PC-9 (cell line): ENCODE results near the gene UCN2. TPM values are rescaled to one million over a fixed set of nuclear protein-coding genes. Genes with fewer than 3 reads are reported as not detected.

Experiments used
- BruUV-seq: library from RNA; stranded (reverse); fragments of 400-500 nt; replicated peaks from 2 replicates; lab custom pipeline; 2021; lab: Mats Ljungman, UMichigan
- CTCF ChIA-PET: fragments of 300-600 bp; sonication (Branson Sonifier 250); formaldehyde crosslinking; loops from one replicate; lab custom pipeline; 2022; ENCODE audit warnings: antibody characterized with exemption; lab: Charles Lee
- POLR2A ChIA-PET: fragments of 300-600 bp; sonication (Branson Sonifier 250); formaldehyde crosslinking; loops from one replicate; lab custom pipeline; 2022; ENCODE audit warnings: antibody characterized with exemption; ENCODE audit not compliant: unreplicated experiment; lab: Charles Lee
- DNase-seq, 2 experiments: peaks; one replicate each; pipeline versions ENCODE4 v3.0.0 to v3.0.0-alpha.2; 2015 to 2022; ENCODE audit warnings: mixed read lengths in 1 of 2
- H2AFZ ChIP-seq: fragments of 200-600 bp; sonication (generic); 2 replicates; pipeline ENCODE4 v1.8.1; 2017; ENCODE audit warnings: antibody characterized with exemption
- H3F3A ChIP-seq: fragments of 200-600 bp; sonication (generic); 2 replicates; pipeline ENCODE4 v1.8.1; 2017; ENCODE audit warnings: antibody characterized with exemption, mild to moderate bottlenecking, low read depth; ENCODE audit not compliant: insufficient read depth
- H3K27ac ChIP-seq: fragments of 200-600 bp; sonication (generic); 2 replicates; pipeline ENCODE4 v1.6.1; 2016; ENCODE audit warnings: mixed run types
- H3K27me3 ChIP-seq: fragments of 200-600 bp; sonication (generic); 2 replicates; pipeline ENCODE4 v1.6.1; 2016; ENCODE audit warnings: low read depth, mixed run types; ENCODE audit not compliant: insufficient read depth
- H3K36me3 ChIP-seq: fragments of 200-600 bp; sonication (generic); 2 replicates; pipeline ENCODE4 v1.6.1; 2016; ENCODE audit warnings: low read depth, mixed run types
- H3K4me1 ChIP-seq: fragments of 200-600 bp; sonication (generic); replicated peaks from 2 replicates; pipeline ENCODE4 v1.6.1; 2016; ENCODE audit warnings: mixed run types; ENCODE audit not compliant: insufficient read depth
- H3K4me2 ChIP-seq: fragments of 200-600 bp; sonication (generic); 2 replicates; pipeline ENCODE4 v1.6.1; 2017; ENCODE audit warnings: mixed run types
- H3K4me3 ChIP-seq: fragments of 200-600 bp; sonication (generic); 2 replicates; pipeline ENCODE4 v1.6.1; 2016; ENCODE audit warnings: mixed run types
- H3K79me2 ChIP-seq: fragments of 200-600 bp; sonication (generic); 2 replicates; pipeline ENCODE4 v1.6.1; 2017; ENCODE audit warnings: low read depth, mixed run types
- H3K9me2 ChIP-seq: fragments of 200-600 bp; sonication (generic); 2 replicates; pipeline ENCODE4 v1.8.1; 2017; ENCODE audit warnings: mild to moderate bottlenecking; ENCODE audit not compliant: insufficient read depth
- H3K9me3 ChIP-seq: fragments of 200-600 bp; sonication (generic); 2 replicates; pipeline ENCODE4 v1.8.1; 2016; ENCODE audit warnings: low read depth; ENCODE audit not compliant: insufficient read depth
- H4K20me1 ChIP-seq: fragments of 200-600 bp; sonication (generic); 2 replicates; pipeline ENCODE4 v1.8.1; 2017; ENCODE audit not compliant: insufficient read depth
- EZH2 ChIP-seq: fragments of 200-600 bp; sonication (generic); IDR thresholded peaks from 2 replicates; pipeline ENCODE4 v1.8.0; 2017; ENCODE audit warnings: antibody characterized with exemption, low read depth
- intact Hi-C: fragments of 100-400 bp; cut with micrococcal nuclease; formaldehyde crosslinking; loops from one replicate; pipeline ENCODE4 v1.10.0; 2022; ENCODE audit not compliant: unreplicated experiment
- total RNA-seq: library from RNA; stranded (reverse); gene quantifications from 2 replicates; pipeline ENCODE4 v1.2.3, GENCODE V29; 2021
- TF ChIP-seq, protein P1 (sequence below): fragments of 200-600 bp; sonication (generic); conservative IDR thresholded peaks from 2 replicates; pipeline ENCODE4 v1.6.1; 2017; ENCODE audit warnings: mixed run types, antibody characterized with exemption, mild to moderate bottlenecking, moderate library complexity

The UCN2 gene
- total RNA-seq, 1 experiment from 2014 or later, result 2.8 TPM

DNA sequence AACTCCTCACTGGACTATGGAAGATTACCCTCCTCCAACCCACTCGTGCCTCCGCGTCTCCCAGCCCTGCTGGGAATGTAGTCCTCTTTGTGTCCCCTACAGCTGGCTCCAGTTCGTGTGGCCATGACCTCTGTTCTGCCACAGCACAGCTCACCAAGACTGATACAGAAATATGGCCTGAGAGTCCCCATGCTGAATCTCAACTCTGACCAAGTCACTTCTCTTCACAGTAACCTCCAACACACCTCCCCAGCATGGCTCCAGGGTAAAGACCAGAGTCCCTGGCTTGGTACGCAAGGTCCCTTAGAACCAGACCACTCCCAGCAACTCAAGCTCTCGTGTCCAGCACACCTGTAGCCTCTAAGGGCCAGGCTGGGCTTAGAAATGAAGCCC lies 33.8 kb upstream of the UCN2 start:
- TF ChIP-seq EZH2, result no peak
- TF ChIP-seq, protein P1, sequence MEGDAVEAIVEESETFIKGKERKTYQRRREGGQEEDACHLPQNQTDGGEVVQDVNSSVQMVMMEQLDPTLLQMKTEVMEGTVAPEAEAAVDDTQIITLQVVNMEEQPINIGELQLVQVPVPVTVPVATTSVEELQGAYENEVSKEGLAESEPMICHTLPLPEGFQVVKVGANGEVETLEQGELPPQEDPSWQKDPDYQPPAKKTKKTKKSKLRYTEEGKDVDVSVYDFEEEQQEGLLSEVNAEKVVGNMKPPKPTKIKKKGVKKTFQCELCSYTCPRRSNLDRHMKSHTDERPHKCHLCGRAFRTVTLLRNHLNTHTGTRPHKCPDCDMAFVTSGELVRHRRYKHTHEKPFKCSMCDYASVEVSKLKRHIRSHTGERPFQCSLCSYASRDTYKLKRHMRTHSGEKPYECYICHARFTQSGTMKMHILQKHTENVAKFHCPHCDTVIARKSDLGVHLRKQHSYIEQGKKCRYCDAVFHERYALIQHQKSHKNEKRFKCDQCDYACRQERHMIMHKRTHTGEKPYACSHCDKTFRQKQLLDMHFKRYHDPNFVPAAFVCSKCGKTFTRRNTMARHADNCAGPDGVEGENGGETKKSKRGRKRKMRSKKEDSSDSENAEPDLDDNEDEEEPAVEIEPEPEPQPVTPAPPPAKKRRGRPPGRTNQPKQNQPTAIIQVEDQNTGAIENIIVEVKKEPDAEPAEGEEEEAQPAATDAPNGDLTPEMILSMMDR, result no peak
- POLR2A ChIA-PET, result interaction anchor here (0.8 kb wide), 1 partner anchor 250 kb away, joined by 3 read pairs; the partner anchor contains the start of gene PRKAR2A
- Histone ChIP-seq H3K9me2 (no peaks in the 10 kb centered on the region), H3K27ac (no peak overlapping the region; the same call in 1 of the 2 replicates), H3F3A (peaks cover 36% of the 10 kb centered on the region), H3K36me3 (no peaks in the 10 kb centered on the region), H3K4me3 (no peak overlapping the region), H3K4me1 (peaks cover 53% of the 10 kb centered on the region), H3K27me3 (no peaks in the 10 kb centered on the region), H3K4me2 (peak overlapping the region; percentile 41), H3K79me2 (peaks cover 16% of the 10 kb centered on the region), H2AFZ (no peak overlapping the region), H4K20me1 (no peaks in the 10 kb centered on the region), H3K9me3 (no peaks in the 10 kb centered on the region)
- no peak for DNase-seq
- no TSS peak for BruUV-seq
- CTCF ChIA-PET, result no interaction called here
- intact Hi-C loops, result loop anchor here (5.0 kb wide), 2 partner anchors 65 to 130 kb away; partner anchors contain the start of gene CELSR3

- Histone ChIP-seq H3K27me3 (no peaks in the 10 kb centered on the region), H3K4me3 (no peak overlapping the region), H3K36me3 (no peaks in the 10 kb centered on the region), H2AFZ (no peak overlapping the region), H3K79me2 (peaks cover 16% of the 10 kb centered on the region), H3K9me2 (no peaks in the 10 kb centered on the region), H3F3A (peaks cover 36% of the 10 kb centered on the region), H4K20me1 (no peaks in the 10 kb centered on the region), H3K27ac (peak overlapping the region; percentile 14), H3K9me3 (no peaks in the 10 kb centered on the region), H3K4me2 (no peak overlapping the region), H3K4me1 (peaks cover 53% of the 10 kb centered on the region)
- no TSS peak for BruUV-seq
- intact Hi-C loops, result loop anchor here (5.0 kb wide), 2 partner anchors 65 to 130 kb away; partner anchors contain the start of gene CELSR3
- no peak for DNase-seq
- CTCF ChIA-PET, result no interaction called here
- POLR2A ChIA-PET, result no interaction called here
- no peak for TF ChIP-seq EZH2
- TF ChIP-seq, protein P1, result no peak
These were observed 33.3 kb upstream of the UCN2 start for GRCh38 chr3:48596676-48597407.

GRCh38 chr3:48596157-48596556 lies 32.6 kb upstream of the UCN2 start:
- H3K4me1 ChIP-seq, result peaks cover 53% of the 10 kb centered on the region

More at GRCh38 chr3:48596157-48596556, 32.6 kb upstream of the UCN2 start:
- Histone ChIP-seq H3K4me3 (no peak overlapping the region), H3K9me3 (no peaks in the 10 kb centered on the region), H3K4me2 (peak overlapping the region; percentile 92), H3K79me2 (peaks cover 16% of the 10 kb centered on the region), H3K9me2 (no peaks in the 10 kb centered on the region), H2AFZ (no peak overlapping the region), H4K20me1 (no peaks in the 10 kb centered on the region), H3K27me3 (no peaks in the 10 kb centered on the region), H3K36me3 (no peaks in the 10 kb centered on the region), H3F3A (peaks cover 36% of the 10 kb centered on the region), H3K27ac (peak overlapping the region; percentile 14)
- DNase-seq, result no peak
- ChIA-PET POLR2A (no interaction called here), CTCF (no interaction called here)
- BruUV-seq, result TSS peak; percentile 50
- intact Hi-C loops, result loop anchor here (5.0 kb wide), 2 partner anchors 66 to 129 kb away; partner anchors contain the start of gene CELSR3
- TF ChIP-seq, protein P1, result no peak
